Transverse colon (tissue), 3 donors: ENCODE results near the gene INPP4B.

Experiments used
- CTCF ChIP-seq, 5 experiments: fragments of 200-600 bp in 3 of 5; fragments of 450-650 bp in 2 of 5; sonication (generic) in 3 of 5; IDR thresholded peaks; 1 replicate in 2 of 5; 2 replicates in 3 of 5; pipeline ENCODE4 v1.5.1; 2016 to 2017; ENCODE audit warnings: antibody characterized with exemption in 5 of 5, inconsistent platforms in 3 of 5, mild to moderate bottlenecking in 2 of 5, moderate library complexity in 1 of 5
- POLR2A ChIP-seq: fragments of 450-650 bp; IDR thresholded peaks from one replicate; pipeline ENCODE4 v1.6.1; 2016; ENCODE audit warnings: antibody characterized with exemption, mild to moderate bottlenecking, moderate library complexity

DNA sequence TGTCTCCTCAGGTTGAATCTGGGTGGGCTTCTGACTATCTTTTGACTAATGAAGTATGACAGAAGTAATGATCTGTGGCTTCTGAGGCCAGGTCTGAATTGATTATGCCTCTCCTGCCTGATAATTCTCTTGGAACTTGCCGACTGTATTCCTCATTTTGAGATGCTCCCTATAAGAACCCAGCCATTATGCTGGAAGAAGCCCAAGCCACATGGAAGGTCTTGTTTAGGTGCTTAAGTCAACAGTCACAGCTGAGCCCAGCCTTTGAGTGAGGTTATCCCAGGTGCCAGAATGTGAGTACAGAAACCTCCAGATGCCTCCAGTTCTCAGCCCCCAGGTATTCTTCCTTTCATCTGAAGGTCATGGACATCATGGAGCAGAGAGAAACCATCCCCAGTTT lies 753.2 kb downstream of the INPP4B start:
- no peak for TF ChIP-seq CTCF (IDR thresholded peaks at IDR 0.05)
- TF ChIP-seq POLR2A = no peak
